ENCODE measurements around the gene SWSAP1. TPM values are rescaled to one million over a fixed set of nuclear protein-coding genes. Genes with fewer than 3 reads are reported as not detected.

Gene SWSAP1
- total RNA-seq, 6 donors from 2014 or later: 0.89 to 13.6 (median 3.7) TPM

- Histone ChIP-seq H3K9me3 (no peaks in the 10 kb centered on the region), H3K4me3 (peak overlapping the region in 1 of 4 donors; percentile 19), H3K27ac (no peak overlapping the region), H3K27me3 (no peaks in the 10 kb centered on the region), H3K36me3 (peaks cover 3 to 61% (median 39%) of the 10 kb centered on the region in 4 donors), H3K4me1 (peaks cover 2 to 8% (median 4%) of the 10 kb centered on the region in 4 donors)
- ATAC-seq (ENCODE audit: low FRiP score in 2 of 2) (peak in 1 of 2 donors; percentile 52), DNase-seq (peak; percentile 73 to 85)
- WGBS, 2 donors: 68 to 75% methylated on average over 40 to 42 of the region's 43 CpGs
- no peak for TF ChIP-seq EP300 (IDR thresholded peaks at IDR 0.05)
- no peak for TF ChIP-seq POLR2A (IDR thresholded peaks at IDR 0.05)
- no peak for TF ChIP-seq CTCF (IDR thresholded peaks at IDR 0.05)
- no peak for TF ChIP-seq POLR2AphosphoS5 (IDR thresholded peaks at IDR 0.05)
These were observed 13.3 kb upstream of the SWSAP1 start for GRCh38 chr19:11361037-11361770.

GRCh38 chr19:11361771-11362731 is 12.4 kb upstream of the SWSAP1 start:
- Histone ChIP-seq H3K27me3 (no peaks in the 10 kb centered on the region), H3K36me3 (peaks cover 3 to 61% (median 39%) of the 10 kb centered on the region in 4 donors), H3K4me3 (no peak overlapping the region), H3K4me1 (peaks cover 0 to 1% (median 0%) of the 10 kb centered on the region in 4 donors), H3K9me3 (no peaks in the 10 kb centered on the region), H3K27ac (no peak overlapping the region)
- no peak for ATAC-seq (ENCODE audit: low FRiP score in 2 of 2)
- WGBS, 2 donors: 89 to 91% methylated on average over 28 to 35 of the region's 35 CpGs
- DNase-seq: peak in 1 of 2 donors; percentile 70
- no peak for TF ChIP-seq POLR2AphosphoS5 (IDR thresholded peaks at IDR 0.05)
- no peak for TF ChIP-seq EP300 (IDR thresholded peaks at IDR 0.05)
- no peak for TF ChIP-seq CTCF (IDR thresholded peaks at IDR 0.05)
- no peak for TF ChIP-seq POLR2A (IDR thresholded peaks at IDR 0.05)

DNA sequence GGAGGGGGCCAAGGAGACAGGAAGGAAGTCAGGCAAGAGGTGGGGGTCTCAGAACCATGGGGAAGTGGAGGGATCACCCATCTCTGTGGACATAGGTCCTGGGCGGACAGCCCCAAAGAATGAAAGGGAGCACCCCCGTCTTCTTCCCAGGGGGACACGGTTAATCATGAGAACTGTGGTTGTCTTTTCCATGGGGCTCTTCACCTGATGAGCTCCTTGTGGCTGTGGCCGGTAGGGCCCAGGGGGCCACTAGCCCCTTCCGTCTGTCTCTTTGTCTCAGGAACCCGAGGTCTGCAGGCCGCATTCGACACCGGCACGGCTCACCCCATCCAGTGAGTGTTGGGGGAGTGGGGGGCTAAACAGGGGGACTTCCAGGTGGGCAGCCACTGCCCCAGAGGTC is 10.6 kb upstream of the SWSAP1 start:
- Histone ChIP-seq H3K9me3 (no peaks in the 10 kb centered on the region), H3K36me3 (peaks cover 3 to 66% (median 43%) of the 10 kb centered on the region in 4 donors), H3K27ac (no peak overlapping the region), H3K4me1 (no peaks in the 10 kb centered on the region), H3K4me3 (no peak overlapping the region), H3K27me3 (no peaks in the 10 kb centered on the region)
- TF ChIP-seq EP300 (IDR thresholded peaks at IDR 0.05) (no peak), POLR2A (IDR thresholded peaks at IDR 0.05) (no peak), CTCF (IDR thresholded peaks at IDR 0.05) (no peak), POLR2AphosphoS5 (IDR thresholded peaks at IDR 0.05) (no peak)
- DNase-seq (no peak), ATAC-seq (ENCODE audit: low FRiP score in 2 of 2) (no peak)
- 81 to 92% methylated on average over 3 to 10 of the region's 10 CpGs for WGBS, 2 donors

DNA sequence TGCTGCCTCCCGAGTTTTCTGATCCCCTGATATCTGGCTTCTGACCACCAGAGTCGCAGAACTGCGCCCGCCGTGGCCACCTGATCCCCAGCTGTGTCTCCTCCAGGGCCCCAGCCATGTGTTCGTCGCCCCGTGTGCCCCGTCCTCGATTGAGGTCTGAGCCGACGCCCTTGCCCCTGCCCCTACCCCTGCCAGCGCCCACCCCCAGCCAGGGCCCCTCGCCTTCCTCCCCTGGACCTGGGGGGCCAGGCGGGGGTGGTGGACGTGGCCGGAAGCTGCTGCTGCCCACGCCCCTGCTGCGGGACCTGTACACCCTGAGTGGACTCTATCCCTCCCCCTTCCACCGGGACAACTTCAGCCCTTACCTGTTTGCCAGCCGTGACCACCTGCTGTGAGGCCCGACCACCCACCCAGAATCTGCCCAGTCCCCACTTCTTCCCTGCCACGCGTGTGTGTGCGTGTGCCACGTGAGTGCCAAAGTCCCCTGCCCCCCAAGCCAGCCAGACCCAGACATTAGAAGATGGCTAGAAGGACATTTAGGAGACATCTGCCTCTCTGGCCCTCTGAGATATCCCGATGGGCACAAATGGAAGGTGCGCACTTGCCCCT is 10.1 kb upstream of the SWSAP1 start:
- Histone ChIP-seq H3K27ac (no peak overlapping the region), H3K36me3 (peaks cover 3 to 61% (median 41%) of the 10 kb centered on the region in 4 donors), H3K27me3 (no peaks in the 10 kb centered on the region), H3K4me3 (no peak overlapping the region), H3K4me1 (no peaks in the 10 kb centered on the region), H3K9me3 (no peaks in the 10 kb centered on the region)
- 91 to 98% methylated on average over 6 to 25 of the region's 28 CpGs for WGBS, 2 donors
- ATAC-seq (ENCODE audit: low FRiP score in 2 of 2) (no peak), DNase-seq (peak in 1 of 2 donors; percentile 77)
- TF ChIP-seq EP300 (IDR thresholded peaks at IDR 0.05) (no peak), POLR2AphosphoS5 (IDR thresholded peaks at IDR 0.05) (no peak), CTCF (IDR thresholded peaks at IDR 0.05) (no peak), POLR2A (IDR thresholded peaks at IDR 0.05) (no peak)

All from upper lobe of left lung (tissue), 6 donors.